Hippocampal formation (tissue), 2 donors: Measurements from ENCODE around the gene FASLG.

Experiments
- DNase-seq, 2 donors: peaks; one replicate each; lab custom pipeline; 2025; lab: John Stamatoyannopoulos, UW

The FASLG gene

DNA sequence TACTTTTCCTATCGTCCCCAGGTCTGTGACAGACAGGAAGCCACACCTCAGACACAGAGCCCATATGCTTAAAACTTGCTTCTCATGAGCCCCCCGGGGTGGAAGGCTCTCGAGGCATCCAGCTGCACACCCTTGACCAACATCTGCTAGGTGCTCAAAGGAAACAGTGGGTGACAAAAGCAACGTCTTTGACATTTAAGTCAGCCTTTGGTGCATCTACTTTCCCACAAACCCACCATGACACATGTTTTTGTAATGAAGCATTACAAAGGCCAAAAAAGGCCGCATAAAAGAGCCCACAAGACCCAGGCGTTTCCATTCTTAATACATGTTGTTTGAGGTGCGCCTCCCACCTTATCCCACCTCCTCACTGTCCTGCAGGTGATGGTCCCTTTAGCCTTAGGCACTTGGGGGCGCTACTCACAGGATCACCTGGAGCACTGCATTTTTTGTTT is 11.8 kb upstream of the FASLG start:
- DNase-seq, result no peak

DNA sequence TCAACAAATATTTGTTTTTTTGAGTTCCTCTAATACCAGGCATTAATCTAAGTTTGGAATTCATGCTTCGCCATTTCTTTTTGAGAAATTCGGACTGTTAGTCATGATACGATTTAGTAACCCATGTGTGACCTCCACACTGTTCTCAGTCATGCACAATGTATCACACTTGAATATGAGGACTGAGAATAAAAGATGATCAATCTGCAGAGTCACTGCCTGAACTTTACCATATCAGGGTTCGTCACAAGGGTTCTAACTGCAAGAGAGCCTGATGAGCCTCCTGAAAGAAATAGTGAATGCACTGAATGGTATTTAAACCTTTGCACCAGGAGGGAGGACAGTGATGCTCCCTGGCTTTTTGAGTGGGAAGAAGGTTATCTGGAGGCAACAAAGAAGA is 10.9 kb upstream of the FASLG start:
- no peak for DNase-seq

DNA sequence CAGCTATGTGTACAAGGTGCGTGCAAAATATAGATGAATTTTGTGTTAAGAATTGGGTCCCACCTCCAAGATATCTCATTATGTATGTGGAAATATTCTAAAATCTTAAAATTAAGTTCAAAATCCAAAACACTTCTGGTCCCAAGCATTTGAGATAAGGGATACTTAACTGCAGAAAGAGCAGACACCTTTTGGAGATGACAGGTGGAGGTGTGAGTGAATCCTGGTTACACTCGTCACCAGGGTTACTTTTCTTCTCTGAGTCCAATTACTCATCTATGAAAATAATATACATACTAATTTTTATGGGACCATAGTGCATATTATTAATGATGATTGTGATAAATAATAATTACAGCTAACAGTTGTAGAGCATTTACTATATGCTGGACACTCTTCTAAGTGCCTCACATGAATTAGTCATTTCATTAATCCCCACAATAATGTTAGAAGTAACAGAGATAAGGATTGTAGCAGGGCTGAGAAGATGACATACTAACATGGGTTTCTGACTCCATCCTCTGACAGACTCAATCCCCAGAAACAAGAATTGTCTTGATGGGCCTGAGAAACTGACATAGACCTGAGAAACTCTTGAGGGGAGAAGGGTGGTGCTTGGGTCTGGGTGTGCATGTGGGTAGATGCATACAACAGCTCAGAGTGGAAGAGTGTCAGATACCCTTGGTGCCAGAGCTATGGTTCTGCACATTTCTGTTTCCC is 8.3 kb upstream of the FASLG start:
- DNase-seq, result no peak

DNA sequence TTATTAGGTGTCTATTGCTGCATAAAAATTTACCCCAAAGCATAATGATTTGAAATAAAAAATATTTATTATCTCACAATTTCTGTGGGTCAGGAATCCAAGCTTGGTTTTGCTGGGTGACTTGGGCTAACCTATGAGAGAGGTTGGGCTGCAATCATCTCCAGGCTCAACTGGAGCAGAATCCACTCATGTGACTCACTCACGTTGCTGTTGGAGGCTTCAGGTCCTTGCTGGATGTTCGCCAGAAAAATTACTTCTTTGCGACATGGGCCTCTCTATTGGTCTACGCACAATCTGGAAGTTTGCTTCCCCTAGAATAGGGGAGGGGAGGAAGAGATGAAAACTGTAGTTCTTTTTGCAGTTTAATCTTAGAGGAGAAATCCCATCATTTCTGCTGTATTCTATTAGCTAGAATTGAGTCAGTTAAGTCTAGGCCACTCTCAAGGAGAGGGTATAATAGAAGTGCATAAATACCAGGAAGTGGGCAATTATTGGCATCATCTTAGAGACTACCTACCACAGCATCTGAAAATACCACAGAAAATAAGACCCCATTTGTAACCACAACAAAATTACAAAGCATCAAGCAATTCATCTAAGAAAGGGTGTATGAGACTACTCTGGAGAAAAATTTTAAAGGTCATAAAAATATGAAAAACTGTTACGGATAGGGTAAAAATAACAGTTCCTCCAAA is 5.7 kb upstream of the FASLG start:
- no peak for DNase-seq

DNA sequence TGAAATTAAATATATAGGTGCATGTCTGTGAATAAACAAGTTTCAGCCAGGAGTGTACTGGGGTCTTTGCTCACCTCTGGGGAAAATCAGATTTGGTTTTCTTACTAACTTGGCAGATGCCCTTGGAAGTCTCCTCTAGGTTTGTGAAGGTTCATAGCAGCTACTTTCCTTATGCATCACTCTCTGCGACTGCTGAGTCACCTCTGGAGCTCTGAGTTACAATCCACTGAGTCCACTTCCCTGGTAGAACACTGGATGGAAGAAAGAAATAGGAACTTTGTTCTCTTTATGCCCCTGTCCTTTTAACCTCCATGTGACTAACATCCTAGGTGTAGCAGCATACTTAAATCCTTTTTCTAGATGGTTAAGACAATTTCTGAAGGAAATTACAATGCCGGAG is 4.4 kb upstream of the FASLG start:
- DNase-seq, result no peak

DNA sequence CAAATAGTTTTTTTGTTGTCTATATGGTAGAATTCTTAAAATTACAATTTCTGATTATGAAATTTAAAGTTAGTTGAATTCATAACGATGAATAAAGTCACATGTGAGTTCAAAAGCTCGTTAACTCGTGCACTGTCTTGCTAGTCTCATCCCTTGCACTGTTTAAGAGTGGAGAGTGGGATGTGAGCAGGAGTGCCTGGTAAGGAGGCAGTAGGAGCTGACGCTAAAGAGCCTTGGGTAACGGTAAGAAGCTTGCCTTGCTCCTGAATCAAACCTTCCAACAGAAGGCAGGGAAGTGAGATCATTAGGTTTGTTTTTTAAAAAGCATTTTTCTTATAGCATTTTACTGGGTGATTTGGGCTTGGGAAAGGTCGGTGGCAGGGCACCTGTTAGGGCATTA is 2.3 kb upstream of the FASLG start:
- DNase-seq, result no peak

DNA sequence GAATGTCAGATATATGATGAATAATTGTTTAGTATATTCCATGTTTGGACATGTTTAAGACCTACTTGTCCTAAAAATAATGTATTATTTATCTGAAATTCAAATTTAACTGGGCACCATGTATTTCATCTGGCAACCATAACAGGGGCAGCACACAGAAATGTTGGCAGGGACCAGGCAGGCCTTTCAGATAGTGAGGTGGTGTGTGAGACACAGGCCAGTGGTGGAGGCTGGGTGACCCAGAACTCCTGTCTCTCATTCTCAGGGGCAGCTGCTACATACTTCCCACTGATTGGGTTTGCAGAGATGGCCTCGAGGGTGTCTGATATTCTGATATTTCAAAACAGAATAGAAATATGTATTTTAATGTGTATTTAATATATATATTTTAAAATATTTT is 1.3 kb upstream of the FASLG start:
- no peak for DNase-seq

DNA sequence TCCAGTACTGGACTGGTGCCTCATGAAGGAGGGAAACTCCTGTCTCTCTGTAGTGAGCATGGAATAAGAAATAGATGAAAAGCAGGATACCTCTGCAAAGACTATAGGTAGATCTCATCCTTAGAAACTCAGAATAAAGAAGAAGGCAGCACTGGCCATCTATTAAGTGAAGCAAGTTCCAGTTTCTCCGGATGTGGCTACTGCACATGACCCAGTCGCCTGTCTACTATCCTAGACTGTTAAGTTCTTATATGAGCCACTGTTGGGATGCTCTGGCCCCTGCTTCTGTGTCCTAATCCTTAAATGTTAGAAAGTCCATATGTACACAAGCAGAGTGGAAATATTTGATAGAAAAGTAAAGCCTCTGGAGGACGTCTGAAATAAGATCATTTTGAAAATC is 2.2 kb downstream of the FASLG start:
- DNase-seq, result no peak

DNA sequence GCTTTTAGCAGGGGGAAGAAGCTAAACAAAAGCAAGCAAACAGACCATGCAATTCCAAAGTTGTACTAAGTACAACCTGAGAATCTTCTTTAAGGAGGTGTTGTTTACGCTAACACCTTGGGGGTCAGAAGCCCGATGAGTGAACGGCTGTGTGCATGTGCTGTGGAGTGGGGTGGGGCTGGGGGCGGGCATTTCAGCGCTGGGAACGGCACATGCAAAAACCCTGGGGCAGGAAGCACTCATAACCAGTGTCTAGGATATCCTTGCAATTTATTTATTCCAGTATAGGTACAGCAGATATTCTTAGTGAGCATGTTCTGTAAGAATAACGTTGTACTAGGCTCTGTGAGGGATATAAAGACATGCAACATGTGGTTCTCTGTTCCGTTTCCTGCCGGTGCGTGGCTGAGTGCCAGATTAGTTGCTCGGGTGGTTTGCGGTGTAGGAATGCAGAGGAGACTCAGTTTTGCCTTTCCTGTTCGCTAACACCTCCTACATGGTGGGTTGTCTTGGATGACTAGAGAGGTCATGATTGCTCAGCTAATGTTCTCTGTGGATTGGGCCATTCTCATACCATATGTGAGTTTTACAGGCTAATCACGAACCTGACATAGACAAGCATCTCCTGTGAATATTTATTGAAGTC is 3.7 kb downstream of the FASLG start:
- DNase-seq, result no peak

DNA sequence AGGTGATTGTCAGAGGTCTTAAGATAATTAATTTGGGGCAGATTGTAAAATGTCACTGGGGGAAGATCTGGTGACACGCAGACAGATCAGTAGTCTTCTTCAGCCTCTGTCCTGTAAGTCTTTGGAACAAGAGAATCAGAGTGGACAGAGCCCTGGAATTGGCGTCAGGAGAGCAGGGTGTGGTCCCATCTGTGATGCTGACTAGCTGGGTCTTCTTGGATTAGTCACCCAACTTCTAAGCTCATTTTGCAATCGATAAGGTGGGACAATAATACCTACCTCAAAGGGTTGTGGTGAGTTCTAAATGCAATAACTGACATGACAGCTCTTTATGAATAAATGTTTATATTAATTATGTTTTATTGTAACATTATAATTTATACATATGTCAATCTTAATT is 4.8 kb downstream of the FASLG start:
- no peak for DNase-seq

DNA sequence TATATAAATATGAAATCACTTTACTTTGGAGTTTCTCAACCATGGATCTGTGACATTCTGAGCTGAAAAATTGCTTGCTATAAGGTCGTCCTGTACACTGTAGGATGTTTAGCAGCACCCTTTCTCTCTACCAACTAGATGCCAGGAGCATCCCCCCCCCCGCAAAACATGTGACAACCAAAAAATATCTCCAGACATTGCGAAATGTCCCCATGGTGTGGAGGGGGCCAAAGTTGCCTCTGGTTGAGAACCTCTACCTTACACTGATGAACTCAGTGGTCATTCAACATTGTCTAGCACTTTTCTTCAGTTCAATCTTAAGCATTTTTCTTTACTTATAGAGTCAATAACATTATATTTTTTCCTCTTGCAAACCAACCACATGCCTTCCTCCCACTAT is 9.2 kb downstream of the FASLG start:
- no peak for DNase-seq

DNA sequence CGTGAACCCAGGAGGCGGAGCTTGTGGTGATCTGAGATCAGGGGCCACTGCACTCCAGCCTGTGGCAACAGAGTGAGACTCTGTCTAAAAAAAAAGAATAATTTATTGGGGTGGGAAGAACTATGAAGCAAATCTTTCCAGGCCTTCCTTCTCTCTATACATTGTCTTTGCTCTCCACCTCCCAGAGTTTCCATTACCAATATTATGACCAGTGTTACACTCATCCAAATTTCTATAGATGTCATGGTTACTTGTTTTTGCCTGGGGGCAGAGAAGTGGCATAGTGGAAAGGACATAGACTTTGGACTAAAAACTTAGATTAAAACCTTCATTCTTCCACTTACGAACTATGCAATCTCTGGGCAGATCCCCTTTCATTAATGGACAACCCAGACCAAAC is 10.1 kb downstream of the FASLG start:
- DNase-seq, result no peak

DNA sequence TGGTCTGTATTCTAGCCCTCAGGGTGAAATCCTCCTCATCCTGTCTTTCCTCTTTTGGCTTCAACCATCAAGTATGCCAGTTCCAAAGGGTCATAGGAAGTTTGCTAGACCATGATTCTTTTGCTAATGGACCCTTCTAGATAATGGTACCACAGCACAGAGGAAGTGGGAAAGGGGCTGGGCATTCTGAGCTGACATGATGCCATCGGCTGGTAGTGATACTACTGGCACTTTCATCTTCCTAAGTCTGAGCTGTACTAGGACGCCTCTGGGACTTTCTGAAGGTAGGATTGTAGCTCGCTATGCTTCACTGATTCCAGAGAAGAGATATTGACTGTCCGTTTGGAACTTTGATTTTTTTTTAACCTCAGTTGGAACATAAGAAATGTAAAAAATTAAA is 11.4 kb downstream of the FASLG start:
- no peak for DNase-seq

DNA sequence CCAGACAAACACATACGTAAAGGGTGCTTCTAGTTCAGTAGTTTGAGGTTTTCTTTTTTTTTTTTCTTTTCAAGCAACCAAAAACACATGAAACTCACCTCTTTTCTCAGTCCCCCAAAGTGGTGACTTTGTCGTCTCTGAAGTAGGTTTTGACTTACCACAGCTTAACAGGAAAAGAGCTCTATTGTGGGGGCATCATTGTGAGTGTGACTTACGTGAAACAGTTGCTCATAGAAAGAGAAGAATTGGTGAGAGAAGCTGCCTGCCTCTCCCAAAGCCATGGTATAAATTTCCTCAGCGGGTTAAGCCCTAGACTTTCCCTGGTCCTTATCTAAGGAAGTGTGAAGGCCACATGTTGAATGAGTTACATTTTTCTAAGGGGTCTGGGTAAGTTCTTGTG is 11.9 kb downstream of the FASLG start:
- no peak for DNase-seq

DNA sequence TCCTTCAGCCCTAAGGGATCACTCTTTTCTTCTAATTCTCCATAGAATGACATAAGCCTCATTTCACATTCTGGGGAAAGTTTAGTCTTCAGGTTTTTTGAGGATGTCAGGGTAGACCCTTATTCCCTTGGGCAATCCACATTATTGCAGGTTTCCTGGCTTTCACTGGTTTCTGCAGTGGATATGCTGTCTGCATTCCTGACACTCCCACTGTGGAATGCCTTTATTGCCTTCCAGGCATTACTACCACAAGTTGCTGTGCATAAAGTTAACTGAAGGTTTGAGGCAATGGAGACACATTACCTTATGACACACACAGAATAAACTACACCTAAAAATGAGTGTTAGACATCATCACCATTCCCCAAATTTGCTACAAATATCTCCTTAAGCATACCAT is 12.7 kb downstream of the FASLG start:
- no peak for DNase-seq

DNA sequence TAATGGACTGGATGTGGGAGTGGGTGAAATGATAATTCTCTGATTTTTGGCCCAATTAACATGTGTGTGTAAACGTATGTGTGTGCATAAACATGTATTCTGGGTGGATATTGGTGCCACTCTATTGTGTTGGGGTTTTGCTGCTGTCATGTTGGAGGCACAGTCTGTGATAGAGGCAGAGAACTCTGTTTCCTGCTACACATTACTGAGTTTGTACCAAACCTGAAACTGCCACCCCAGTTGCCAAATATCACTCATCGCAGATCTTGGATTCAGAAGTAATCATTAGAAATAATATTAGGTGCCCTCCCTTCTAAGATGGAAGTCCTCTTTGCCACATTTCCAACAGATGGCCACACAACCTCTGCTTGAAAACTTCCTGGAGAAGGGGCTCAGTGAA is 13.8 kb downstream of the FASLG start:
- DNase-seq, result no peak

DNA sequence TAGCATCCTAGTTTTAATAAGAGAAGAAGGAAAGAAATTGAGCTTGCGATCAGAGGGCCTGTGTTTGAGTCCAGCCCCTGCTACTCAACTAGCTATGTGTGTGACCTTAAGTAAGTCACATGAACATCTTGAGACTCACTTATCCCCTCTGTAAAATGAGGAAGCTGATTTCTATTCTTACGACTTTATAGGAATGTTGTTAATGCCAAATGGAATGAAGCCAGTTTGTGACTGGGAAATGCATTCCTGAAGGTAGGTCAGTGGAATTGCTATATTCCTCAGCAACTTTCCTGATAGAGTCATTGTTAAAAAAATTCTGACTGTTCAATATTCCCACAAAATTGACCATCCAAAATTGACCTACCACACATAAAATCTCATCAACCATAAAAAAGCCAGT is 14.9 kb downstream of the FASLG start:
- no peak for DNase-seq

DNA sequence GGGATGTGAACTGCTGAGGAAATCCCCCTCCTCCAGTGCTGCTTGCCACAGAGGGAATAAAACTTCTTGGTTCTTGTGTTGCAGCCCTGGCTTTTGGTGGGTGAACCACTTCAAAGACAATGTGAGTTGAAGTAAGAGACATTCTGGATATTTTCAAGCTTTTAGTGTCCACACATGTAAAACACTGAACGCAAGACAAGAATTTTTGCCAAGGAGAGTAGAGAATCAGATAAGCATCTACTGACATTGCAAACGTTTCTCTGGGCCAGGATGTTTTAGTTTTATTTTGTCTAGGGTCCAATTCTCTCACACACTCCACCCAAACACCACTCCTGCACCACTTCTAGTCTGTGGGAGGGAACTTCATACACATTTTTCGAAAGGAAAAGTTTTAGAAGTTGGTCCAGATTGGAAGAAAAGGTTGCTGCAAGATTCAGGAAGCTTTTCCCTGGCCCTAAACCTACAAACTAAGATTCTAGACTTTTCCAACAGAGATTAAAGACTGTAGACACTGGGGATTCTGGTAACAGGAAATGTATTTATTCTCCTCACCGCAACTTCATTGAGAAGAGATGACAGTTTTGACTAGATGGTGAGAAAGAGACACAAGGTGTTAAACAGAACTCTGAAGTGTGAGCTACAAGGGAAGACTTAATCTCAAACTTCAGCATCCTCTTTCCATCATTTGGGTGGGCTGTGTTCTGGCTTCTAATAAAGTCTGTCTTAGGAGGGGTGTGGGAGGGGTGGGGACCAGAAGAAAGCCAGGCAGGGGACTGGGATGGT is 16.1 kb downstream of the FASLG start:
- DNase-seq, result no peak

DNA sequence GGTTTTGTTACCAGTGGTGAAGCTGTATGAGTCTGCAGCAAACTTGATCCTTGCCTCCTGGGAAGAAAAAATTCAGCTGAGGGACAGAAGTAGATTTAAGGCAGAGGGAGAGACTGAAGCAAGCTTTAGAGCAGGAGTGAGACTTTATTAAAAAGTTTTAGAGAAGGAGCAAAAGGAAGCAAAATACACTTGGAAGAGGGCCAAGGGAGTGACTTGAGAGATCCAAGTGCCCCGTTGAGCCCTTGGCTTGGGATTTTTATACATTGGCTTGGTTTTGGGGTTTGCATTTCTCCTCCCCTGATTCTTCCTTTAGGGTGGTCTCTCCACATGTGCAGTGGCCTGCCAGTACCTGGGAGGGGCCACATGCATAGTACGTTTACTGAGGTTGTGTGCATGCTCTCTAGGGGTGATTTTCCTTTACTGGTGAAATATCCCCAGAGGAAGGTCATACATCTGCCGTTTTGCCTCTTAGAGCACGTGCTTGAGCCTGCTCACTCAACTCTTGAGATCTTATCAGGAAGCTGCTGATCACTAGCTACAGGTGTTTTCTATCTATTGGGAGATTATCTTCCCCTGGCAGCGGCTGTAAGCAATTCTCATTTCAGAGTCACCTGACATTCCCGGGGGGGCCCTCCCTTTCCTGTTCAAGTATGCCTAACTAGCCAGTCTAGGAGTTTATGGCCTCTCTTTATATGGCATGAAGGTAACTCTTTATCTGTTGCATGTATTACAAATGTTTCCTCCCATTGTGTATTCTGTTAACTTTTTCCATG is 20.3 kb downstream of the FASLG start:
- no peak for DNase-seq

DNA sequence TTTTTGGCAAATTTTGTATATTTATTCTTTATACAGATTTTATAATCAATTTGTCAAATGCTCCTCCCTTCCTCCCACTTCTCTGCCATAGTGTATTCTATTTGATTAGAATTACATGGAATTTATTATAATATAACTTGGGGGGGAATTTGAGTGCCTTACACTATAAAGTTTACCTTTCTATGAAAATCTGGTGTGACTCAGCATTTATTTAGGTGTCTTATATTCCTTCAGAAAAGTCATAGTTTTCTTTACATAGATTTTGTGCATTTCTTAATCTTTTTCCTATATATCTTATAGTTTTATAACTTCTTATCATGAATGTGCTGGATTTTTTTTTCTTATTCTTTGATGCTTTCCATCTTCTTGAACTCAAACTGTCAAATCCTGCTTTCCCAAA is 21.3 kb downstream of the FASLG start:
- DNase-seq, result no peak

DNA sequence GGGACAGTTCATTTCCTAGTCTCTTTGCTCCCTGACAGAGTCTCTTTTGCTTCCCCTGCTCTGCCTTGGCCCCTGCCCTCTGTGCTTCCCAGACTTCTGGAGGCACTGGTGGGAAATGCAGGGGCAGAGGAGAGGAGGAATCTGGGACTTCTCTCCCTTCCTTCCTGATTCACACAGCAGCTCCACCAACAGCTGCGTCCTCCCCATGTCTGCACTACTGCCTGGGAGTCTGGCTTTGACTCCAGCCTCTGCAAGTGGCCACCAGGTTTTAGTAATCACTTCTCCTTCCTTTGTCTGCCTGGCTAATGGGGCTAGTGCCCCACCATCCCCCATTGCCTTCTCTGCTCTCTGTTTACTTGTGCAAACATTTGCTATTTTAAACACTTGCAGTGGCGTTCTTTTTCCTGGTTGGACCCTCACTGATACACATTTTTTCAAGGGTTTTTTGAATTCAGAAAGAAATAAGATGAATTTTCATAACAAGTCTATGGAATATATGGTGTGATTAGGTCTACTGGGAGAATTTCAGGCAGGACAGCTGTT is 21.9 kb downstream of the FASLG start:
- no peak for DNase-seq

DNA sequence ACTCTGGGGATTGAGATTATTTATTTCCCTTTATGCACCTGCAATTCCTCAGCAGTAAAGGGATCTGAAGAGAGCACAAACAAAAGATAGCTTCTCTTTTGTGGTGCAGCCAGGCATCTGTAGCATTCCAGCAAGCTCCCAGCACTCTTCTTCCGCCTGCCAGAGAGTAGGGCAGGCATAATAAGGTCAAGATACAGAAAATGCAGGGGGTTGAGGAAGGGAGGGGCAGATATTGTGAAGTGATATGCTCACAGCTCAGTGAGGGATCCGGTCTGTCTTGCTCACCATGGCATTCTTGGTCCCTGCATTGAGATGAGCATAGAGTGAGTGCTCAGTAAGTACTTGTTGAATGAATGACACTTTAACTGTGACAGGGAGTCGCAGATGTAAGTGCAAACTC is 23.9 kb downstream of the FASLG start:
- no peak for DNase-seq
